C1 segment of cervical spinal cord (tissue), 14 donors: Measurements from ENCODE around the gene CCDC18.
"Not testable (repeated sequence)": the region's sequence is repeated elsewhere in the genome, so short reads cannot be mapped to it uniquely, and the experiment has no call there.

ENCODE experiments used
- DNase-seq, 14 donors: peaks; one replicate each; lab custom pipeline; 2025; lab: John Stamatoyannopoulos, UW

Gene CCDC18, protein sequence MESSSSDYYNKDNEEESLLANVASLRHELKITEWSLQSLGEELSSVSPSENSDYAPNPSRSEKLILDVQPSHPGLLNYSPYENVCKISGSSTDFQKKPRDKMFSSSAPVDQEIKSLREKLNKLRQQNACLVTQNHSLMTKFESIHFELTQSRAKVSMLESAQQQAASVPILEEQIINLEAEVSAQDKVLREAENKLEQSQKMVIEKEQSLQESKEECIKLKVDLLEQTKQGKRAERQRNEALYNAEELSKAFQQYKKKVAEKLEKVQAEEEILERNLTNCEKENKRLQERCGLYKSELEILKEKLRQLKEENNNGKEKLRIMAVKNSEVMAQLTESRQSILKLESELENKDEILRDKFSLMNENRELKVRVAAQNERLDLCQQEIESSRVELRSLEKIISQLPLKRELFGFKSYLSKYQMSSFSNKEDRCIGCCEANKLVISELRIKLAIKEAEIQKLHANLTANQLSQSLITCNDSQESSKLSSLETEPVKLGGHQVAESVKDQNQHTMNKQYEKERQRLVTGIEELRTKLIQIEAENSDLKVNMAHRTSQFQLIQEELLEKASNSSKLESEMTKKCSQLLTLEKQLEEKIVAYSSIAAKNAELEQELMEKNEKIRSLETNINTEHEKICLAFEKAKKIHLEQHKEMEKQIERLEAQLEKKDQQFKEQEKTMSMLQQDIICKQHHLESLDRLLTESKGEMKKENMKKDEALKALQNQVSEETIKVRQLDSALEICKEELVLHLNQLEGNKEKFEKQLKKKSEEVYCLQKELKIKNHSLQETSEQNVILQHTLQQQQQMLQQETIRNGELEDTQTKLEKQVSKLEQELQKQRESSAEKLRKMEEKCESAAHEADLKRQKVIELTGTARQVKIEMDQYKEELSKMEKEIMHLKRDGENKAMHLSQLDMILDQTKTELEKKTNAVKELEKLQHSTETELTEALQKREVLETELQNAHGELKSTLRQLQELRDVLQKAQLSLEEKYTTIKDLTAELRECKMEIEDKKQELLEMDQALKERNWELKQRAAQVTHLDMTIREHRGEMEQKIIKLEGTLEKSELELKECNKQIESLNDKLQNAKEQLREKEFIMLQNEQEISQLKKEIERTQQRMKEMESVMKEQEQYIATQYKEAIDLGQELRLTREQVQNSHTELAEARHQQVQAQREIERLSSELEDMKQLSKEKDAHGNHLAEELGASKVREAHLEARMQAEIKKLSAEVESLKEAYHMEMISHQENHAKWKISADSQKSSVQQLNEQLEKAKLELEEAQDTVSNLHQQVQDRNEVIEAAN (N-terminal part only)

DNA sequence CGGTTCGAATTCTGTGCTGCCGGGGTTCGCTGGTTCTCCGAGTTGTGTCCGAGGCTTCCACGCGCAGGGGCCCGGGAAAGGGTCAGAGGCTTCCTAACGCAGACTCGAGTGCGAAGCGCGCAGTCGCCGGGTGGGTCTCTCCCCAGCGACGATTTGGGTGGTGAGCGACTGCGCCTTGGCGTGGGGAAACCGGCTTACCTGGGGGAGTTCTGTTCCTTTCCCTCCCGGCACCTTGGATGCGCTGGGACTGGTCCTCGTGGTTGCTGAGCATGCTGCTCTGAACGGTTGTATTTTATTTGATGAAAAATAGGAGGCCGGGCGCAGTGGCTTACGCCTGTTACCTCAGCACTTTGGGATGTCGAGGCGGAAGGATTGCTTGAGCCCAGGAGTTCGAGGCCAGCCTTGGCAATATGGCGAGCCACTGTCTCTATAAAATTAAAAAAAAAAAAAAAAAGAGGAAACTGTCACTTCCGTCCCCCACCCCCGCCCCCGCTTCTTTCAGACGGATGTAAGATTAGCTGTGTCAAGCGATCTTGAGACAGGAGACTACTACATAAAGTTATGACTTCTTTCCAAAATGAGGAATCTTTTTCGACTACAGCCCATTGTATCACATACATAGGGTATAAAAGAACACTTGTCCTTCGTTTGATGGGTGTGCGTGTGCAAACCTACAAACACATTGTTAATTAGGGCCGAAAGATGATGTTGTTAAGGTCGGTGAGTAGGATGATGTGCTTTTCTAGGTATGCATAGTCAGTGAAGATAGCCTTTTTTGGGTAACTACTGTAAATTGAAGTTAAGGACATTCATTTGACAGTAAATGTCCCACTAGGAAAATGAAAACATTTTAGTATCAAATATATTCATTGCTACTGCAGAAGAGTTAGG is at the start of gene CCDC18:
CCDC18 (plus strand) TSS at position 2 of the 891 bp plus-strand sequence. CDS start 2,638 bp downstream, outside the sequence.
- DNase-seq: no peak

DNA sequence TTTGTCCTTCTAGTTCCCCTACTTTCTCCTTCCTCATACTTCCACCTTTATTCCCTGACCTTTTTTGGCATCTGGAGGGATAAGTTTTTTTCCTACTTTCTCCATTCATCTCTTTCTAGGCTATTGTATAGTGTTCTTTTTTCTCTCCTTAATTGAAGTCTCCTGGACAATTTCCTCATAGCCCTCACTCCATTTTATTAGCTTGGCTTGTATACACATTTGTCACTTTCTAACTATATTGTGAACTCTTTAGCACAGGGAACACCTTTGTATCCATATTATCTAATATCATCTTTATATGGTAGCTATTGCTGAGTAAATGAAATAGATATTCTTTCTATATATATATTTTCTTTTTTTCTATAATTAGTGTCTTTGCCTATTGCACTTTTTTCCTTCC is 47.9 kb upstream of the CCDC18 start:
- DNase-seq: no peak

DNA sequence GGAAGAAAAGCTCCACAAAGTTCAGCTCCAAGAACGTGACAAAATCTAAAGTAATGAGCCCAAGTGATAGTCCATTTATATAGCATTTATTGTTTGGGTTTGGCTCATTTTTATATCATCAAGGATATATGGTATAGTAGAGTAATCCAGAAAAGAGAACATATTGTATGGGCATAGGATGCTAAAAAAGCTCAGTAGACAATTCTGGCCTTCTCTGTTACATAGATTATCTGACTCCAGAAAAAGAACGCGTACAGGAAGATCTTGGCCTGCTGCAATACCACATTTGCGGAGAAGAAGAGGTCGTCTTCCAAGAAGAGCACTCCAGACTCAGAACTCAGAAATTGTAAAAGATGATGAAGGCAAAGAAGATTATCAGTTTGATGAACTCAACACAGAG is 44.1 kb upstream of the CCDC18 start:
- no peak for DNase-seq

DNA sequence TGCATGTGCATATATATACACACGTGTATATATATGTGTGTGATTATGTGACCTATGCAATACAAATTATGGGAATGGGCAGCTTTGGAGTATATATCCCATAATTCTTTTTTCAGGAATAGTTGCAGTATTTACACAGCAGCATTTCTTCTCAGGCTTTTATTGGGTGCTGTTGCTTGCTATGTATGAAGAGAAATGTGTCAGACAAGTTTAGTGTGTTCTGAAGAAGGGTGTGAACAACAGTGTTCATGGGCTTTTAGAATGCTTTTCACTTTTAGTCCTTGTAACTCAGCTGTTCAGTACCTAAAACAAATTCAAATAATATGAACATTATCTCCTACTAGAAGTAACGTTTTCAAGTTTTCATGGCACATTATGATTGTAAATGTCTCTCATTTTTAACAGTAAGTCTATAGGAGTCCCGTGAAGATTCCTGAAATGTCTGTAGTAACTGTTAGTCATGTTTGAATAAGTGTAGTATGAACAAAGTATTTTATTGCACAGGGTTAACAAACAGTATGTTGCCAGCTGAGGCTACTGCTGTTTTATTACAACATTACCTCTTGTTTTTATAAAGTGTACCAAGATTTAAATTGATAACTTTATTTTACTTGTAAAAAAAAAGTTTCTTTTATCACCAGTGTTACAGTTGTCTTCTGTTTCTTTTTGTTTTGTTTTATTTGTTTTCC is 42.8 kb upstream of the CCDC18 start:
- DNase-seq: no peak

DNA sequence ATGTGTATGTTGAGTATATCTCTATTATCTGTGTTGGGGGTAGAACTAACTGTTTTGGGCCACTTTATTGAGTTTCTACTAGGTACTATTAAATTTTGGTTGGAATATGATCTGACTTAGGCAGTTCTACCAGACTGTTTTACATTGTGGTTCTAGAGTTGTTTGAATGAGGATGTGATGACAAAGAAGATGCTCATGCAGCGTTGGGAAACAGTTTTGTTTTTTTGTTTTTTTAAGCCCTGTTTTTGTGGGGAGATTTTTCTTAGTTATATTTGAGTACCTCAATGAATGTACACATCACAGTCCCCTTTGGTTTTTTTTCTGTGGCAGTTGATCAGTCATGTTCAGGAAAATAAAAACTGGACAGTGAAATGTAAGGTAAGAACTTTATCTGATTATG is 40.4 kb upstream of the CCDC18 start:
- DNase-seq: no peak

DNA sequence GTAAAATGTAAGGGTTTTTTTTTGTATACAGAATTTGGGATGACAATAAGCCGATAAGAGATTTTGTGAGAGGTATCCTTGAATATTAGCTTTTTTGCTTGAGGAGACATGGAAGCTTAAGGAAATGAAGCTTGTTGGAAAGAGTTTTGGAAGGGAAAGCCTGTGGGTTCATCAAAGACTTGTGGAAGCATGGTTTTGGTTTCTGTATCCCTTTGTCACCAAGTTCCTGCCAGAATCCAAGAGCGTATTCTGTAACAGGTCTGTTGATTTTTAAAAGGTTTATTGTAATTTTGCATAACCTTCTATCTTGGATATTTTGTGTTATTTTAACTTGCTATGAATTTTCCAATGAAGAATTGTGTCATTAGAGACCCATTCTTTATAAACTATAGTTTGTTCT is 38.4 kb upstream of the CCDC18 start:
- DNase-seq: no peak

DNA sequence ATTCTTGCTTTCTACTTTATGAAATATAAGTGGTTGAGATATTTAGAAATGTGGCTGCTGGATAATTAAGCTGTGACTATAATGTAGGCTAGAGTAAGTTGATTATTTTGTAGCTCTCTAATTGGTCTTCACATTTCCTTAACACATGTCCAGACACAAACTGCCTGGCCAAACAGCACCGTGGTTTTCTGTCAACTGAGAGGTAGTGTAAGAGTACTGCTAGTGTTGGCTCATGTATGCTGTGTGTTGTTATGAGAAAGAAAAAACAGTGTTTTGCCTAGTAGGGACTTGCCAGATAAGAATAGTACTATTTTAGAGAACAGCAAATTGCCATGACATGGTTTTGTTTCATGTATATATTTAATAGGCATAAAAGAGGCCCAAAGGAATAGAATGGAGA is 37.4 kb upstream of the CCDC18 start:
- no peak for DNase-seq

DNA sequence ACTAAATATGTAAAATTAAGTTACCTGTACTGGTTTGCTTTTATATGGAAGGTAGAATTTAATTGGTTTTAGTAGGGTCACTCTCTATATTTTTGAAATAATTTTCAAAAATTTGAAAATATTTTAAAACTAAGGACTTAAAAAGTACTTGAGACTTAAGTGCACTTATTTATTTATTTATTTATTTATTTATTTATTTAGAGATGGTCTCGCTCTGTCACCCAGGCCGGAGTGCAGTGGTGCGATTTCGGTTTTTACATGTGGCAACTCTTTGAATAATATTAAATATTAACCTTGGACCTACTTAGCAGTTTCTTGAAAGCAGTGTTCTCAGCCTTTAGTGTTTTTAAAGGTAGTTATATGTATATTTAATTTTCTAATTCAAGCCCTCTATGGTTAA is 36.8 kb upstream of the CCDC18 start:
- no peak for DNase-seq

DNA sequence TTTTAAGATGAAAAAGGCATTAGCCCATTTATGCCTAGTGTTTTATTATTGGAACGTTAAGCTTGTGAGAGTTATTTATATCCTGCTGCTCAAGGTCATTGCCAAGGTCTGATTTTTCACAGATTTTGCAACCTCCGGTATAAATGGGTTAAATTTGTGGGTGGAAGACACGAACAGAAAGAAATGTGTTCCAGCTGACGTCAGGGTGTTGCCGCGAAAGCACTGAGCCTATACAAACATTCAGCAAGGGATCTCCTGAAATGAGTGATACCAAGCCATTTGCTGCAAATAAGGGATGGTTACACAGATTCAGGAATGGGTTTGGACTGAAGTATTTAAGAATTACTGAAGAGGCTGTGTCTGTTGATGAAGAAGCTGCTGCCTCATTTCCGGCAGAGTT is 32.5 kb upstream of the CCDC18 start:
- DNase-seq: no peak

DNA sequence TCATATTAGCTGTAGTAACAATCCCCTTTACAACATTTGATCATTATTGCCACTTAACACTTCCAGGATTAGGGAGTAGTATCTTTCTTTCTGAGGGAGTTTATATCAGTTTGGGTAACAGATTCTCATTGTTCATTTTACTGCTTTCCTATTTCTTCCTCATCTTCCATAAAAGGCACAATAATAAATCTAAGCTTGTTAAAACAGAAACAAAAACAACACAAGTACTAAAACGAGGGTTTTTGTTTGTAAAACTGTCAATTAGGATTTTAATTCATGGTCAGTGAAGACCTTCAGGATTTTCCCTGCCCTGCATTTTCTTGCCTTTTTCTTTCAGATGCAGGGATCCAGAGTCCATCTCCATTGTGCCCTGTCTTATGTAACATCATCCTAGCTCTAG is 29.8 kb upstream of the CCDC18 start:
- no peak for DNase-seq

DNA sequence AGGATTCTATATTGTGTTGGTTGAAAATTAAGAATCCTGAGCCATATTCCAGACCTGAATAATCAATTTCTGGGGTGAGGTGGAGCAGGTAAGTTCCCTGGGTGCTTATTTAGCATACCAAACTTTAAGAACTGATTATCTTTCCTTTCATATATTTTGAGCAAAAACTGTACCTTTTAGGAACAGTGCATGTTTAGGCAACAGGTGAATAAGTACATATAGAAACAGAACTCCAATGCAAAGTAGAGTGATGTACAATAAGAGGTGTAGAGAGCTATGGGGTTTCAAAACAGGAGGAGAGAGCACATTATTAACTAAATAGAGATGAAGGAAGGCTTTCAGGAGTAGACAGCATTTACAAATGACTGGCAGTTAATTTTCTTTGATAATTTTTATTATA is 29.1 kb upstream of the CCDC18 start:
- no peak for DNase-seq

DNA sequence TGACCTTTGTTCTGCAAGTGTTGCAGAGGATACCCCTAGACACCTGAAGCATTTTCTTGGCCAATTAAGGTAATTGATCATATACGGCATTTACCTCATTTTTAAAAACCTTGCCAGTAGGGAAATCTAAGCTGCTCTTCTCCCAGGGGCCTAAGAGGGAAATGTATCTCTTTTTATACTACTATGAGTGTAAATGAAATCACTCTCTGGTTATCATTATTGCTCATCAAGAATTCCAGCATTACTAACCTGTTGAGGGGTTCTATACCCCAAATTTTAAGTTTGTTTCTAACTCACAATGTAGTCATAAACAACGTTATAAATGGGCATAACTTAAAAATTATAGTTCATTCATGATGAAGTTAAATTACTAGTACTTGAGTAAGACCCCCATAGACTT is 27.7 kb upstream of the CCDC18 start:
- no peak for DNase-seq

DNA sequence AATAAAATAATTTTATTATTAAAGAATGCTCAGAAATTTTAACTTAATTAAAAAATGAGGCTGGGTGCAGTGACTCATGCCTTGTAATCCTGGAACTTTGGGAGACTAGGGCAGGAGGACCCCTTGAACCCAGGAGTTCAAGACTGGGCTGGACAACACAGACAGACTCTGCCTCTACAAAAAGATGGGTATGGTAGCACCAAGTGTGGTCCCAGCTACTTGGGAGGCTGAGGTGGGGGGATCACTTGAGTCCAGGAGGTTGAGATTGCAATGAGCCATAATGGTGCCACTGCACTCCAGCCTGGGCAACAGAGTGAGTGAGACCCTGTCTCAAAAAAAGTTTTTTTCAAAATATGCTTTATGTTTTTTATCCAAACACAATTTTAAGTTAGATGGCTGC is 25.6 kb upstream of the CCDC18 start:
- DNase-seq: no peak

DNA sequence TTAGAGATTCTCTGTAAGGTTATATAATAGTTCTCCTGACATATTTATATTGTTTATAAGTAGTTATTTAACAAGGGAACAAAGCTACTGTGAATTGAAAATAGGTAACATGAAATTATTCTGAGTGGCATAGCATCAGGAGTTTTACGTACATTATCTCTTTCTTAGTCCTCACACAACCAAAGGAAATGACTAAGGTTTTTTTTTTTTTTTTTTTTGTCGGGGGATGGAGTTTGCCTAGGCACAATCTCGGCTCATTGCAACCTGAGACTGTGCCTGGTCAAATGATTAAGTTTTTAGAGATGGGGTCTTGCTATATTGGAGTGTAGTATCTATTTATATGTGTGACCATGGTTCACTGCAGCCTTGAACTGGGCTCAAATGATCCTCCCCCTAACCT is 25.2 kb upstream of the CCDC18 start:
- DNase-seq: no peak

DNA sequence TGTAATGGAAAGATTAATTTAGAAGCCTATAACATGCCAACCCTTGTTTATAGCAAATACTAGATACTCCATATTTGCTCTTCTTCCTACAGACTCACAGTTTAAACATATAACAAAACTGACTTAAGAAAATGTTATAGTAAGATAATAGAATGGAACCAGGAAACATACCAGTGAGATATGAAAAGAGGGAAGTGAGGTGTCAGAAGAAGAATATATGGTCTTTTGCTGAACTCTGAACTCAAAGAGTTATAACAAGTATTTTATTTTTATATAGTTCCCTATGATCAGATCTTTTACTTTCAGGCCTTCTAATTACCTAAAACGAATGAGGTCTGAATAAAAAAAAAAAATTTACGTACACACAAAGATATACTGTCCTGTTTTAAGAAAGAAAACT is 21.2 kb upstream of the CCDC18 start:
- DNase-seq: no peak

DNA sequence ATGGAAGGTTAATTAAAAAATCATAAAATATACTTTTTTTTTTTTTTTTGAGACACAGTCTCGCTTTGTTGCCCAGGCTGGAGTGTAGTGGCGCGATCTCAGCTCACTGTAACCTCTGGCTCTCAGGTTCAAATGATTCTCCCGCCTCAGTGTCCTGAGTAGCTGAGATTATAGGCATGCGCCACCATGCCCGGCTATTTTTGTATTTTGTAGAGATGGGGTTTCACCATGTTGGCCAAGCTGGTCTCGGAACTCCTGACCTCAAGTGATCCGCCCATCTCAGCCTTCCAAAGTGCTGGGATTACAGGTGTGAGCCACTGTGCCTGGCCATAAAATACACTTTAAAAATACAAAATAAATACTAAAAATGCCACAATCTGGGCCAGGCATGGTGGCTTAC is 17.2 kb upstream of the CCDC18 start:
- not testable (repeated sequence) for DNase-seq

DNA sequence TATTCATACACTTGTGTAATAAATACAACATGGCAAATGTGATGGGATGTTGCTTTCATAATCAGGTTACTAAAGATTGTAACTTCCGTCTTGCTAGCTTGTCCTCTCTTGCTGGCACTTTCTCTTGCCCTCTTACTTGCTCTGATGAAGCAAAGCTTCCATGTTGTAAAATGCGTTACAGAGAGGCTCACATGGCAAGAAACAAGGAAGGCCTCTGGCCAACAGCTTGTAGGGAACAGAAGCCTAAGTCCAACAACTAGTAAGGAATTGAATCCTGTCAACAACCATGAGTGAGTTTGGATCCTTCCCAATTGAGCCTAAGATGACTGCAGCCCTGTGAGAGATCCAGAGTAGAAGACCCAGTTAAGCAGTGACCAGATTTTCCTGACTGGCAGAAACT is 15.7 kb upstream of the CCDC18 start:
- DNase-seq: no peak

DNA sequence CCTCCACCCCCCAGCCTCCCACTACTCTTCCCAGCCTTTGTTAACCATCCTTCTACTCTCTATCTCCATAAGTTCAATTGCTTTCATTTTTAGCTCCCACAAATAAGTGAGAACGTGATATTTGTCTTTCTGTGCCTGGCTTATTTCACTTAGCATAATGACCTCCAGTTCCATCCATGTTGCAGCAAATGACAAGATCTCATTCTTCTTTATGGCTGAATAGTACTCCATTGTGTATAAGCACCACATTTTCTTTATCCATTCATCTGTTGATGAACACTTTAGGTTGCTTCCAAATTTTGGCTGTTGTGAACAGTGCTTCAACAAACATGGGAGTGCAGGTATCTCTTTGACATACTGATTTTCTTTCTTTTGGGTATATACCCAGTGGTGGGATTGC is 14.6 kb upstream of the CCDC18 start:
- not testable (repeated sequence) for DNase-seq

DNA sequence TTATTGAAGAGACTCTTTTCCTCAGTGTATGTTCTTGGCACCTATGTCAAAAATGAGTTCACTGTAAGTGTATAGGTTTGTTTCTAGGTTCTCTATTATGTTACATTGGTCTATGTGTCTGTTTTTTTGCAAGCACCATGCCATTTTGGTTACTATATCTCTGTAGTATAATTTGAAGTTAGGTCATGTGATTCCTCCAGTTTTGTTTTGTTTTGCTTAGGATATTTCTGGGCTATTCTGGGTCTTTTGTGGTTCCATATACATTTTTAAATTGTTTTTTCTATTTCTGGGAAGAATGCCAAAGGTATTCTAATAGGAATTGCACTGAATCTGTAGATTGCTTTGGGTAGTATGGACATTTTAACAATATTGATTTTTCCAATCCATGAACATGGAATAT is 13.5 kb upstream of the CCDC18 start:
- DNase-seq: no peak

DNA sequence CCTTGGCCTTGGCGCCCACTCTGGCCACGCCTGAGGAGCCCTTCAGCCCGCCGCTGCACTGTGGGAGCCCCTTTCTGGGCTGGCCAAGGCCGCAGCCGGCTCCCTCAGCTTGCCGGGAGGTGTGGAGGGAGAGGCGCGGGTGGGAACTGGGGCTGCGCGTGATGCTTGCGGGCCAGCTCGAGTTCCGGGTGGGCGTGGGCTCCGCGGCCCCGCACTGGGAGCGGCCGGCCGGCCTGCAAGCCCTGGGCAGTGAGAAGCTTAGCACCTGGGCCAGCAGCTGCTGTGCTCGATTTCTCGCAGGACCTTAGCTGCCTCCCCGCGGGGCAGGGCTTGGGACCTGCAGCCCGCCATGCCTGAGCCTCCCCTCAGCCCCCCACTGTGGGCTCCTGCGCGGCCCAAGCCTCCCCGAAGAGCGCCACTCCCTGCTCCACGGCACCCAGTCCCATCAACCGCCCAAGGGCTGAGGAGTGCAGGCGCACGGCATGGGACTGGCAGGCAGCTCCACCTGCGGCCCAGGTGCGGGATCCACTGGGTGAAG is 10.3 kb upstream of the CCDC18 start:
- DNase-seq: not testable (repeated sequence)
